NCI-H2081 treated with DMSO at 0.1 percent for 48 hours (cell line): ENCODE measurements around the gene UGCG.
"Not testable (repeated sequence)": the region's sequence is repeated elsewhere in the genome, so short reads cannot be mapped to it uniquely, and the experiment has no call there.

Experiments
- DNase-seq: peaks from one replicate; lab custom pipeline; 2025; lab: John Stamatoyannopoulos, UW

Gene UGCG

GRCh38 chr9:111890867-111891266 lies 5.7 kb upstream of the UGCG start:
- not testable (repeated sequence) for DNase-seq

GRCh38 chr9:111891910-111892499 lies 4.6 kb upstream of the UGCG start:
- no peak for DNase-seq

GRCh38 chr9:111896942-111897600 lies 457 bp downstream of the UGCG start:
- no peak for DNase-seq

GRCh38 chr9:111897601-111898137 lies 1.1 kb downstream of the UGCG start:
- DNase-seq: no peak

GRCh38 chr9:111898331-111899096 lies 1.9 kb downstream of the UGCG start:
- no peak for DNase-seq

GRCh38 chr9:111900151-111900857 lies 3.7 kb downstream of the UGCG start:
- DNase-seq: no peak

- DNase-seq: no peak
These were observed 4.4 kb downstream of the UGCG start for GRCh38 chr9:111900858-111901612.

- DNase-seq: no peak
These were observed 6.0 kb downstream of the UGCG start for GRCh38 chr9:111902391-111903139.

- DNase-seq: not testable (repeated sequence)
These were observed 6.9 kb downstream of the UGCG start for GRCh38 chr9:111903535-111903934.

GRCh38 chr9:111904026-111904425 lies 7.4 kb downstream of the UGCG start:
- DNase-seq: no peak

- no peak for DNase-seq
These were observed 8.3 kb downstream of the UGCG start for GRCh38 chr9:111904891-111905291.

- no peak for DNase-seq
These were observed 10.5 kb downstream of the UGCG start for GRCh38 chr9:111907147-111907546.

- no peak for DNase-seq
These were observed 12.8 kb downstream of the UGCG start for GRCh38 chr9:111909444-111909843.

- no peak for DNase-seq
These were observed 13.8 kb downstream of the UGCG start for GRCh38 chr9:111910428-111910827.

- DNase-seq: no peak
These were observed 16.5 kb downstream of the UGCG start for GRCh38 chr9:111913159-111913558.

- no peak for DNase-seq
These were observed 18.3 kb downstream of the UGCG start for GRCh38 chr9:111914749-111915424.

- DNase-seq: no peak
These were observed 18.8 kb downstream of the UGCG start for GRCh38 chr9:111915425-111915758.

GRCh38 chr9:111916234-111916645 lies 19.6 kb downstream of the UGCG start:
- DNase-seq: no peak

- DNase-seq: no peak
These were observed 20.6 kb downstream of the UGCG start for GRCh38 chr9:111917201-111917600.

GRCh38 chr9:111917980-111918379 lies 21.4 kb downstream of the UGCG start:
- no peak for DNase-seq
